GM12874 (cell line): Measurements from ENCODE around the gene LYRM4.

Experiments used
- CTCF ChIP-seq: IDR thresholded peaks from 2 replicates; pipeline ENCODE4 v1.5.1; 2011; ENCODE audit warnings: low read depth, mild to moderate bottlenecking, control low read depth, low read length, moderate library complexity; ENCODE audit not compliant: insufficient read depth

Gene LYRM4

GRCh38 chr6:5073992-5074391, 186.8 kb downstream of the LYRM4 start:
- TF ChIP-seq CTCF: no peak

GRCh38 chr6:5072440-5072839, 188.3 kb downstream of the LYRM4 start:
- no peak for TF ChIP-seq CTCF

GRCh38 chr6:5071216-5071615, 189.5 kb downstream of the LYRM4 start:
- TF ChIP-seq CTCF: no peak

GRCh38 chr6:5068153-5068751, 192.5 kb downstream of the LYRM4 start:
- TF ChIP-seq CTCF: no peak

- no peak for TF ChIP-seq CTCF
Observed at GRCh38 chr6:5067305-5067704, 193.4 kb downstream of the LYRM4 start.

GRCh38 chr6:5066456-5067093, 194.2 kb downstream of the LYRM4 start:
- no peak for TF ChIP-seq CTCF

- no peak for TF ChIP-seq CTCF
Observed at GRCh38 chr6:5063617-5064016, 197.1 kb downstream of the LYRM4 start.
